Chondrocyte (in vitro differentiated cells): ENCODE results near the gene NARS2. TPM values are rescaled to one million over a fixed set of nuclear protein-coding genes. Genes with fewer than 3 reads are reported as not detected.

Experiments
- DNase-seq: peaks from one replicate; pipeline ENCODE4 v3.0.0; 2021; ENCODE audit warnings: mixed read lengths, low spot score
- H3K27ac Mint-ChIP-seq: one replicate; pipeline ENCODE4 v1.8.0; 2021; ENCODE audit warnings: mild to moderate bottlenecking, moderate library complexity, mixed read lengths; ENCODE audit not compliant: unreplicated experiment
- H3K27me3 Mint-ChIP-seq: 2 replicates; pipeline ENCODE4 v1.8.0; 2021; ENCODE audit warnings: low read depth, mixed read lengths
- H3K36me3 Mint-ChIP-seq: 2 replicates; pipeline ENCODE4 v1.8.0; 2021; ENCODE audit warnings: low read depth, mixed read lengths
- H3K4me1 Mint-ChIP-seq: 2 replicates; pipeline ENCODE4 v1.8.0; 2021; ENCODE audit warnings: low read depth, mild to moderate bottlenecking, mixed read lengths
- H3K4me3 Mint-ChIP-seq: one replicate; pipeline ENCODE4 v1.8.0; 2021; ENCODE audit warnings: mild to moderate bottlenecking, moderate library complexity, mixed read lengths; ENCODE audit not compliant: unreplicated experiment
- H3K9me3 Mint-ChIP-seq: 2 replicates; pipeline ENCODE4 v1.8.0; 2021; ENCODE audit warnings: low read depth, mixed read lengths
- total RNA-seq: library from RNA; stranded (reverse); gene quantifications from 3 replicates; pipeline ENCODE4 v1.2.1, GENCODE V29; 2021
- TF ChIP-seq, protein P1 (sequence below): fragments of 200-600 bp; sonication (generic); IDR thresholded peaks from 2 replicates; pipeline ENCODE4 v1.5.0; 2021; ENCODE audit warnings: antibody characterized with exemption, mild to moderate bottlenecking, moderate library complexity

NARS2 gene
- total RNA-seq, 1 donor from 2014 or later: 12.4 TPM

DNA sequence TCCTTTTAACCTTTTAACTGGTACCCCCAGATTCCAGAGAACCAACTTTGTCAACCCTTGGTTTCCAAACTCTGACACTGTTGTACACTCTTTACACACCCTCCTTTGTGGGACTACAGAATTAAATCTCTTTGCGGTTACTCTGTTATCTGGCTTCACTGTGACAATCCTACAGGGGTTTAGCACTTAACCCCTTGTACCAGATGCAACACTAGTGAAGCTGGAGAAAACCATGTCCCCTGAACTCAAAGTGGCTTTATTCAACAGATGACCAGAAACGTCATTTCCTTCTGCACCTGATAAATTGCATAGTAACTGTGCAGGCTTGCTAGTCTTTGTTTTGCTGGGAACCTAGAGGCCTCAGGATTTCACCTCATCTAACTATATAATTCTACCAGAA is 151.4 kb downstream of the NARS2 start:
- TF ChIP-seq, protein P1, sequence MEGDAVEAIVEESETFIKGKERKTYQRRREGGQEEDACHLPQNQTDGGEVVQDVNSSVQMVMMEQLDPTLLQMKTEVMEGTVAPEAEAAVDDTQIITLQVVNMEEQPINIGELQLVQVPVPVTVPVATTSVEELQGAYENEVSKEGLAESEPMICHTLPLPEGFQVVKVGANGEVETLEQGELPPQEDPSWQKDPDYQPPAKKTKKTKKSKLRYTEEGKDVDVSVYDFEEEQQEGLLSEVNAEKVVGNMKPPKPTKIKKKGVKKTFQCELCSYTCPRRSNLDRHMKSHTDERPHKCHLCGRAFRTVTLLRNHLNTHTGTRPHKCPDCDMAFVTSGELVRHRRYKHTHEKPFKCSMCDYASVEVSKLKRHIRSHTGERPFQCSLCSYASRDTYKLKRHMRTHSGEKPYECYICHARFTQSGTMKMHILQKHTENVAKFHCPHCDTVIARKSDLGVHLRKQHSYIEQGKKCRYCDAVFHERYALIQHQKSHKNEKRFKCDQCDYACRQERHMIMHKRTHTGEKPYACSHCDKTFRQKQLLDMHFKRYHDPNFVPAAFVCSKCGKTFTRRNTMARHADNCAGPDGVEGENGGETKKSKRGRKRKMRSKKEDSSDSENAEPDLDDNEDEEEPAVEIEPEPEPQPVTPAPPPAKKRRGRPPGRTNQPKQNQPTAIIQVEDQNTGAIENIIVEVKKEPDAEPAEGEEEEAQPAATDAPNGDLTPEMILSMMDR: no peak
- no peaks in the 10 kb centered on the region for H3K9me3 Mint-ChIP-seq
- no peaks in the 10 kb centered on the region for H3K36me3 Mint-ChIP-seq
- H3K27me3 Mint-ChIP-seq: no peaks in the 10 kb centered on the region
- peaks cover 41% of the 10 kb centered on the region for H3K4me1 Mint-ChIP-seq
- H3K4me3 Mint-ChIP-seq: no peak overlapping the region
- no peak overlapping the region for H3K27ac Mint-ChIP-seq
- no peak for DNase-seq

DNA sequence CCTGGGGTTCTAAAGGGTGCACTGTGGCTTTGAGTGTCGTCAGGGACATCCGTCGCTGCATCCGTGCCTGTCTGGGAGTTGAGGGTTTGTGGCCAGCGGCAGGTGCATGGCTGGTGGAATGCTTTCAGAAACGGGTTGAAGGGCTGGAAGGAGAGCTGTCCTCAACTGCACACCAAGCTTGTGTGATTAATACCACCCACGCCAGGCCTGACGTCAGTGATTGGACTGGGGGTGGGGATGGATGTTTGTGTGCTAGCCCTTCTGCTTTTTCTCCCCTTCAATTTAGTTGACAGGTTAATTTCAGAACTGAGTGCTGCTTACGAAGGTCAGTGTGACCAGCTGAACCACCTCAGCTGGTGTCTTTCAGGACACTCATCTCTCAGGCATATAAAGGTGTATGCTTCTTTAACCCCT is 153.9 kb downstream of the NARS2 start:
- Mint-ChIP-seq H3K27me3 (no peaks in the 10 kb centered on the region), H3K36me3 (no peaks in the 10 kb centered on the region), H3K4me3 (no peak overlapping the region), H3K9me3 (no peaks in the 10 kb centered on the region), H3K27ac (no peak overlapping the region), H3K4me1 (peaks cover 52% of the 10 kb centered on the region)
- TF ChIP-seq, protein P1: no peak
- no peak for DNase-seq

DNA sequence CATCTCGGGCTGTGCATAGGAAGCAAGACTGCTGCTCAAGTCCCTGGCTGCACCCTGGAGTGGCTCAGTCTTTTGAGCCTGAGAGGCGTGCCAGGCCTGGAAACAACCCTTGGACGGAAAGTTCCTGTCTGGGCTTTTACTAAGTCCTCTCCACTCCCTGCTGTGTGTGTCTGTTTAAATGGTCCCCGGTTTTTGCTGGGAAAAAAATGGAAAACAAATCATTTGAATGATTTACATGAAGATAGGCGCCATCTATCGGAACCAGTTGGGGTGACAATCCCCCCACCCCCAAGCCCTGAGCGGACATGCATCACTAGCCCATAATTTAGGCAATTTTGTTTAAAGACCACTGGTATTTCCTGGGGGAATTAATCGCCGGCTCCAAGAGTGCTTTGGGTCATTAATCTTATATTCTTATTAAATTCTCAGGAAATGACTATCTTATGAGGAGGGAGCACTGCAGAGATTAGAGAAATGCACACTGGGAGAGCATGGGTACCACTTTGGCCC is 154.4 kb downstream of the NARS2 start:
- Mint-ChIP-seq H3K4me1 (peaks cover 47% of the 10 kb centered on the region), H3K9me3 (no peaks in the 10 kb centered on the region), H3K36me3 (no peaks in the 10 kb centered on the region), H3K27me3 (no peaks in the 10 kb centered on the region), H3K4me3 (no peak overlapping the region), H3K27ac (peak overlapping the region; percentile 55)
- DNase-seq: no peak
- TF ChIP-seq, protein P1: peak; percentile 83

DNA sequence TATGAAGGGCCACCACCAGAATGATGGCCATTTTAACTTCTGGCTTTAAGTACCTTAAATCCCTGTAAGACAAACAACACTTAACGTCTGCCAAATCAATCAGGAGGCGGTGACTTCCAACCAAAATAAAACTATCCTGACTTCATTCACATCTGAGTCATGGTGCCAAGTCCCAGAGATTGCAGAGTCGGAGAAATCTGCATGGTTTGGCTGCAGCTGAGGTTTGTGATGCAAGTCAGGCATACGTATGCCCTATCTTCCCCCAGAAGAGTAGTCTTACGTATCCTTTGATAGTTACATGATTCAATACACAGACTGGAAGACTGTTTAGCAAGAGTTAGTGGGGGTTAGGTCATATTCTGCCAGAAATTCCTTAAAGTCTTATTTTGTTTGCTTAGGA is 155.3 kb downstream of the NARS2 start:
- TF ChIP-seq, protein P1: no peak
- H3K4me3 Mint-ChIP-seq: peak overlapping the region; percentile 55
- no peaks in the 10 kb centered on the region for H3K9me3 Mint-ChIP-seq
- peak overlapping the region; percentile 79 for H3K27ac Mint-ChIP-seq
- H3K4me1 Mint-ChIP-seq: peaks cover 37% of the 10 kb centered on the region
- no peak for DNase-seq
- H3K36me3 Mint-ChIP-seq: no peaks in the 10 kb centered on the region
- no peaks in the 10 kb centered on the region for H3K27me3 Mint-ChIP-seq

DNA sequence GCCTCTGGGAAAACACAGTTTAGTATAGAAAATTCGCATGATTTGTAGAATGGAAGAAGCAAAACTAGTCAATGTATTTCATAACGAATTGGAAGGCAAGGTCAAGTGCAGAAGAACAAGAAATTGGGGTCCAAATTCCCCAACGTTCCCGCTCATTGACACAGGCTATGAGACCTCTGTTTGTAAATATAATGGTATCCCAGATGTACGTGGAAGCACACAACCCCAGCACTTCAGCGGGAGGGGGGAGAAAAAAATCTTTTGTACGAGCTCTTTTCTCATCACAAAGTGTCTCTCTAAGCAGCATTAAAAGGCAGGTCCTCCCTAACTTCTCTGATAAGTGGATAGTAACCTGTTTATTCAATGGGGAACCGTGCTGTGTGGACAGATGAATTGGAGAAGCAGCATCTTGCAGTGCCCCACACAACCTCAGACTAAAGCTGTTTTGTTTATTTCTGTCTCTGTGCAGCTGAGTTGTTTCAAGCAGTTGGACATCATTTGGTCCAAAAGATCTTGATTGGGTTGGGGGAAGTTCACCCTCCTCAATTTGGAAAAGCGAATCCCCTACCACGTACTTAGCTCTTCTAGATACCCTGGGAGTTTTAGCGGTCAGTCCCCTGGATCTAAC is 156.0 kb downstream of the NARS2 start:
- H3K36me3 Mint-ChIP-seq: no peaks in the 10 kb centered on the region
- no peaks in the 10 kb centered on the region for H3K9me3 Mint-ChIP-seq
- H3K27me3 Mint-ChIP-seq: no peaks in the 10 kb centered on the region
- H3K4me3 Mint-ChIP-seq: peak overlapping the region; percentile 73
- TF ChIP-seq, protein P1: no peak
- peak overlapping the region; percentile 79 for H3K27ac Mint-ChIP-seq
- no peak for DNase-seq
- peaks cover 36% of the 10 kb centered on the region for H3K4me1 Mint-ChIP-seq
